Measurements from ENCODE around the gene MBTPS1.

Gene MBTPS1

DNA sequence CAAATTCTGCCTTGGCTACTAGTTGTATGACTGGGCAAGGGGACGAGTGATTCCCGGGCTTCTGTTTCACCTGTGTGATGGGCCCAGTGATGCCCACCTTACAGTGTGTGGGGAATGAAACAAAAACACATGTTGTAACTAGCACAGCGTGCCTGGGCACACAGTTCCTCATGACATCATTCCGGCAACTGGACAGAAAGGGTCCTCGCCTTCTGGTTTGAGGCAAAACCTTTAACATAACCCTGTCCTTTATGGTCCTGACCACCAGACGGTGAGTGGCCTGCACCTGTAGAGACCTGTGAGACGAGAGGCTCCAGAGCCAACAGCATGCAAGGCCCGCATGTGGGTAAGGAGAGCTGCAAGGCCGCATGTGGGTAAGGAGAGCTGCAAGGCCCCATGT, 66.4 kb downstream of the MBTPS1 start:
- no peak for TF ChIP-seq CTCF (IDR thresholded peaks at IDR 0.05; ENCODE audit: extremely low read depth, missing control alignments)
- DNase-seq (ENCODE audit: low spot score) = no peak

DNA sequence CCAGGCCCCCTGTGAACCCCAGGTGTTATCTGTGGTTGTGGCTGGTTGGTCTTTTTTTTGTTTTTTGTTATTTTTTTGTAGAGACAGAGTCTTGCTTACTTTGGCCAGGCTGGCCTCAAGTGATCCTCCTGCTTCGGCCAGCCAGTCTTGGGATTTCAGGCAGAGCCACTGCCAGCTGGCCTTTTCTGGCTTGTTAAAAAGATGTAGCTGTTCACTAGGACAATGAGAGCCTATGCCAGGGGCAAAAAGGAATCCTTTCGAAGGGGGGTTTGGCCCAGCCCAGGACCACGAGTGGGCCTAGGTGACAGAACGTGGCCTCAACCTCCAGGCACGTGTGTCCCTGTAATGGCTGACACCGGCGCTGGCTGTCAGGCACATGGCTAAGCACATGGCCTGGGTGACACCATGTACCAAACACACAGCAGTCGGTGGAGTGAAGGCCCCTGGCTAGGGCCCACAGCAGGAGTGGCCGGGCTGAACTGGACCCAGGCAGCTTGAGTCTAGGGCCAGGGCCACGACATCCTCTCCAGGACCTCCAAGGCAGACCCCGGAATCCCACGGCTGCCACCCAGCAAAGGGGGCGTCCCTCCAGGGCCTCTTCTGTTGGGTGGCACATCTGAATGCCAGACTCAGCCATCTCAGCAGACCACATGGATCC, 67.2 kb downstream of the MBTPS1 start:
- DNase-seq (ENCODE audit: low spot score) = no peak

DNA sequence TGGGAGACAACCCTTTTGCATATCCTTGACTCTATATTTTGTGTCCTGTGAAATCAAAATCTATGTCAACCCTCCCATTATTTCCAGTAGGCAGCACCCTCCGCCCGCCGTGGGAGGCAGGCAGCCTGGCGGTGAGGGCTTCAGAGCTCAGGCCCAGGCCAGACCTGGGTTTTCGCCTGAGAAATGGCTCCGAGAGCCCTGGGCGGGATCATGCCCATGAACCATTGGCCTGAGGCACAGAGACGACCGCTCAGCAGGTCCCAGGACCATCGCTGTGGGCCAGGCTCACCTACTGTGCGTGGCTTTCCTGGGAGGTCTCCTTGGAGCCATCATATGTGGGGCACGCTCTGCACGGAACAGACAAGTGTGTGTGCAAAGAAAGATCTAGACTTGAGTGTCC, 67.9 kb downstream of the MBTPS1 start:
- TF ChIP-seq CTCF (IDR thresholded peaks at IDR 0.05; ENCODE audit: extremely low read depth, missing control alignments) = no peak
- no peak for DNase-seq (ENCODE audit: low spot score)

More for the DNA sequence above, 67.2 kb downstream of the MBTPS1 start:
- no peak for TF ChIP-seq CTCF (IDR thresholded peaks at IDR 0.05; ENCODE audit: extremely low read depth, missing control alignments)

DNA sequence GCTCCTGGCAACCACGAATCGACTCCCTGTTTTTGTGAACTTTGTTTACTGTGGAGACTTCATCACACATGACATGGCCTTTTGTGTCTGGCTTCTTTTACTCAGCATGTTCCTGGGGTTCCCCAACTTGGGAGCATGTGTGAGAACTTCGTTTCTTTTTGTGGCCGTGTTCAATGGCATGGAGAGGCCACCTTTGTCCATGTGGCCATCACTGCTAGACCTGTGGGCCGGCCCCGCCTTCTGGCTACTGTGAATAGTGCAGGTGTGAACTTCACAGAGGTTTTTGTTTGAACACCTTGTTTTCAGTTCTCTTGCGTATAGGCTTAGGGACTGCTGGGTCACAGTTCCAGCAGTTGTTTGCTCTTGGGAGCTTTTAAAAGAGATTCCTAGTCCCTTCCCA, 68.5 kb downstream of the MBTPS1 start:
- no peak for DNase-seq (ENCODE audit: low spot score)
- no peak for TF ChIP-seq CTCF (IDR thresholded peaks at IDR 0.05; ENCODE audit: extremely low read depth, missing control alignments)

- DNase-seq (ENCODE audit: low spot score) = no peak
- TF ChIP-seq CTCF (IDR thresholded peaks at IDR 0.05; ENCODE audit: extremely low read depth, missing control alignments) = no peak
Measured at GRCh38 chr16:84047626-84048025, 69.1 kb downstream of the MBTPS1 start.

DNA sequence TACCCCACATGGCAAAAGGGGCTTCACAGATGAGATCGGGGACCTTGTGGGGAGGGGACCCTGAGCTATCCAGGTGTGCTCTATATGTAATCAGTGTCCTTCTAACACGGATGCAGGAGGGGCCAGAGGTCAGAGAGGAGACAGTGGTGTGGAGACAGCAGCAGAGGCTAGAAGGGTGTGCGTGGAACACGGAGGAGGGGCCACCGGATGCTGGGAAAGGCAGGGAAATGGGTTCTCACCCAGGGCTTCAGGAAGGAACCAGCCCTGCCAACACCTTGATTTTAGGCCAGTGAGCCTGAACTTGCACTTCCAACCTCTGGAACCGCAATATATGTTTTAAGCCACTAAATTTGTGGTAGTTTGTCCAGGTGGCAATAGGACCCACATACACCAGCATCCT, 69.5 kb downstream of the MBTPS1 start:
- no peak for DNase-seq (ENCODE audit: low spot score)
- no peak for TF ChIP-seq CTCF (IDR thresholded peaks at IDR 0.05; ENCODE audit: extremely low read depth, missing control alignments)

DNA sequence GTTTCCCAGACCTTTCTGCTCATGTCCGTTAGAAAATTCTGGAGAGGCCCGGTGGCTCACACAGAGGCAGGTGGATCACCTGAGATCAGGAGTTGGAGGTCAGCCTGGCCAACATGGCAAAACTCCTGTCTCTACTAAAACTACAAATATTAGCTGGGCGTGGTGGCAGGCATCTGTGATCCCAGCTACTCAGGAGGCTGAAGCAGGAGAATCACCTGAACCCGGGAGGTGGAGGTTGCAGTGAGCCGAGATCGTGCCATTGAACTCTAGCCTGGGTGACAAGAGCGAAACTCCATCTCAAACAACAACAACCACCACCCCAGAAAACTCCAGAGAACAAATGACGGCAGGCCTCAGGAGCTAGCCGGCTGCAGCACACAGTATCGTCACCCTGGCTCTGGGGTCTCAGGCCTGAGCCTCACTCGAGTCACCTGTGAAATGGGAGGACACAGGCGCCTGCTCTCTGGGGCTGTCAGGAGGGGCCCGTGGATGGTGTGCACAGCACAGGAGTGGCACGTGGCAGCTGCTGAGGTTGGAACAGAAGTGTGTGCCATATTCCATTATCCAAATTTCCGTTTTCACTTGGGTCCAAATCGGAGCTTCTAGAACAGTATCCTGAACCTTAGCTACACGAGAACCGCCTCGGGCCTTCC, 70.8 kb downstream of the MBTPS1 start:
- no peak for DNase-seq (ENCODE audit: low spot score)
- no peak for TF ChIP-seq CTCF (IDR thresholded peaks at IDR 0.05; ENCODE audit: extremely low read depth, missing control alignments)

Measured in GM20000 (cell line).